OCI-LY7 (cell line): Measurements from ENCODE around the gene HS3ST2.

Experiments used
- EZH2phosphoT487 ChIP-seq: fragments of 200-600 bp; sonication (generic); IDR thresholded peaks from 2 replicates; pipeline ENCODE4 v1.6.1; 2018; ENCODE audit warnings: low read depth, borderline replicate concordance, mild to moderate bottlenecking, mixed run types, antibody characterized with exemption, low read length, moderate library complexity, mixed read lengths
- TF ChIP-seq, protein P1 (sequence below): fragments of 200-600 bp; sonication (generic); conservative IDR thresholded peaks from 2 replicates; pipeline ENCODE4 v1.5.1; 2014; ENCODE audit warnings: mild to moderate bottlenecking, antibody characterized with exemption, low read length, moderate library complexity, mixed read lengths

DNA sequence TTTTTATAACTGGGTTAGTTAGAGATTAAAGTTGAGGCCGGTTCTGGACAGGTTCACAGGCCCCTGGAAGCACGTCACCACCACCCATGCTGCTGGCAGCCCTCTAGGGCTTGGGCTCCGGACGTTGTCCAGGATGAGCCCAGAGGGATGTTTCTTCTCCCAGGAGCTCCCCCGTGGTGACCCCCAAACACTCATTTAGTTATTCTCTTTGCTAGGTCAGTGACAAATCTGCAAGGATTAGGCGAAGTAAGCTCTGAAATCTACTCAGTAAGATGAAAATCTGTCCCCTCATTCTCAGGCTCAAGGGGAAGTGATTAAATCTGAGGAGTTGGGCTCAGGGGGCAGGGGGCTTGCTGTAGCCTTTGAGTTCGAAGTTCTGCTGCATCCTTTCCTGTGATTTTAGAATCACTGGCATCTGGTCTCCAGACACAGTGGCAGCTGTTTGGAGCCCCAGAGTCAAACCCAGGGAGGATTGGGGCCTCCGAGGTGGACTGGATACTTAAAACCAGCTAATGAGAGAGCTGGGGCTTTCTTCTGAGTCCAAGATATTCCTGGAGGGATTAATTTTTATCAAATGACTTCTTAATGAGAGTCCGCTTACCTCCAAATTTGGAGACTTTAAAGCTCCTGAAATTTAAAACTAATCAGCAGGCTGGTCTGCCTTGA, 49.2 kb upstream of the HS3ST2 start:
- TF ChIP-seq, protein P1, sequence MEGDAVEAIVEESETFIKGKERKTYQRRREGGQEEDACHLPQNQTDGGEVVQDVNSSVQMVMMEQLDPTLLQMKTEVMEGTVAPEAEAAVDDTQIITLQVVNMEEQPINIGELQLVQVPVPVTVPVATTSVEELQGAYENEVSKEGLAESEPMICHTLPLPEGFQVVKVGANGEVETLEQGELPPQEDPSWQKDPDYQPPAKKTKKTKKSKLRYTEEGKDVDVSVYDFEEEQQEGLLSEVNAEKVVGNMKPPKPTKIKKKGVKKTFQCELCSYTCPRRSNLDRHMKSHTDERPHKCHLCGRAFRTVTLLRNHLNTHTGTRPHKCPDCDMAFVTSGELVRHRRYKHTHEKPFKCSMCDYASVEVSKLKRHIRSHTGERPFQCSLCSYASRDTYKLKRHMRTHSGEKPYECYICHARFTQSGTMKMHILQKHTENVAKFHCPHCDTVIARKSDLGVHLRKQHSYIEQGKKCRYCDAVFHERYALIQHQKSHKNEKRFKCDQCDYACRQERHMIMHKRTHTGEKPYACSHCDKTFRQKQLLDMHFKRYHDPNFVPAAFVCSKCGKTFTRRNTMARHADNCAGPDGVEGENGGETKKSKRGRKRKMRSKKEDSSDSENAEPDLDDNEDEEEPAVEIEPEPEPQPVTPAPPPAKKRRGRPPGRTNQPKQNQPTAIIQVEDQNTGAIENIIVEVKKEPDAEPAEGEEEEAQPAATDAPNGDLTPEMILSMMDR: no peak
- TF ChIP-seq EZH2phosphoT487: no peak
